ENCODE data around the gene ECI2. TPM values are rescaled to one million over a fixed set of nuclear protein-coding genes. Genes with fewer than 3 reads are reported as not detected.

The ECI2 gene
- total and polyA plus RNA-seq, 2 of the 13 experiments (the other 11 are each of a cell fraction or from before 2014, with no cell fraction given) = 78.5 to 228 TPM

GRCh38 chr6:4167833-4168232, 32.5 kb upstream of the ECI2 start:
- CTCF ChIA-PET (ENCODE audit: low intra/inter-chr PET ratio, low total read pairs) = no interaction called here

GRCh38 chr6:4167123-4167522, 31.7 kb upstream of the ECI2 start:
- Histone ChIP-seq H3K27ac (ENCODE audit: extremely low read length, insufficient read depth, low read length) (no peak overlapping the region), H3K9me3 (ENCODE audit: low read length) (0 out of 2 replicates have a peak, but pooled peaks cover 3% of the 10 kb centered on the region), H2AFZ (ENCODE audit: low read length) (no peak overlapping the region), H3K9ac (ENCODE audit: insufficient read depth, low read depth, low read length) (no peak overlapping the region), H3K4me3 (replicated peaks in 1 of 3; ENCODE audit: insufficient read depth in 1 of 3, low read depth in 2 of 3, low read length in 3 of 3) (no peak overlapping the region), H3K4me2 (ENCODE audit: low read depth, low read length) (no peak overlapping the region), H3K79me2 (ENCODE audit: insufficient read depth, low read length) (no peaks in the 10 kb centered on the region), H4K20me1 (ENCODE audit: insufficient read depth, low read length) (no peaks in the 10 kb centered on the region), H3K27me3 (ENCODE audit: control insufficient read depth in 1 of 2, insufficient read depth in 2 of 2, low read length in 2 of 2) (peaks cover 0 to 23% of the 10 kb centered on the region in 2 experiments; a peak in 3 of 5 replicates), H3K36me3 (replicated peaks in 1 of 2; ENCODE audit: control insufficient read depth in 1 of 2, insufficient read depth in 2 of 2, low read length in 2 of 2) (no peaks in the 10 kb centered on the region), H3K4me1 (ENCODE audit: insufficient read depth, low read length) (peaks cover 24% of the 10 kb centered on the region)
- in situ Hi-C loops (cut with HindIII; ENCODE audit: extremely low pct_ligation_motif_present, low pct_unique_long_range_greater_than_20kb) (no loop called here), intact Hi-C loops (cut with micrococcal nuclease; ENCODE audit: unreplicated experiment) (no loop called here)
- POLR2A ChIA-PET = no interaction called here
- TF ChIP-seq MAFK (conservative IDR thresholded peaks at IDR 0.05 in 1 of 2, IDR thresholded peaks at IDR 0.05 in 1 of 2; ENCODE audit: low read length in 2 of 2) (peak in 1 of 2 experiments; percentile 64; a peak in 3 of 4 replicates), MAFF (IDR thresholded peaks at IDR 0.05; ENCODE audit: low read depth, low read length) (0 out of 2 replicates have a peak, but pooled peaks have one; percentile 38), ZNF616 (CRISPR knock-in tag; IDR thresholded peaks at IDR 0.05; ENCODE audit: low read depth) (no peak)
- CTCF ChIA-PET (ENCODE audit: low intra/inter-chr PET ratio, low total read pairs) = no interaction called here
- ATAC-seq (no peak), FAIRE-seq (no peak), DNase-seq (ENCODE audit: low spot score) (no peak)
- 33% methylated on average over 6 of the region's 6 CpGs for WGBS (ENCODE audit: low lambda C conversion rate)
- no TSS peak for BruUV-seq (replicated peaks)

More at GRCh38 chr6:4167833-4168232, 32.5 kb upstream of the ECI2 start:
- Histone ChIP-seq H3K4me2 (ENCODE audit: low read depth, low read length) (no peak overlapping the region), H3K27me3 (ENCODE audit: control insufficient read depth in 1 of 2, insufficient read depth in 2 of 2, low read length in 2 of 2) (peaks cover 0 to 24% of the 10 kb centered on the region in 2 experiments; a peak in 3 of 5 replicates), H3K27ac (ENCODE audit: extremely low read length, insufficient read depth, low read length) (no peak overlapping the region), H2AFZ (ENCODE audit: low read length) (no peak overlapping the region), H3K79me2 (ENCODE audit: insufficient read depth, low read length) (no peaks in the 10 kb centered on the region), H3K9ac (ENCODE audit: insufficient read depth, low read depth, low read length) (no peak overlapping the region), H4K20me1 (ENCODE audit: insufficient read depth, low read length) (no peaks in the 10 kb centered on the region), H3K4me3 (replicated peaks in 1 of 3; ENCODE audit: insufficient read depth in 1 of 3, low read depth in 2 of 3, low read length in 3 of 3) (no peak overlapping the region), H3K36me3 (replicated peaks in 1 of 2; ENCODE audit: control insufficient read depth in 1 of 2, insufficient read depth in 2 of 2, low read length in 2 of 2) (no peaks in the 10 kb centered on the region), H3K9me3 (ENCODE audit: low read length) (0 out of 2 replicates have a peak, but pooled peaks cover 3% of the 10 kb centered on the region), H3K4me1 (ENCODE audit: insufficient read depth, low read length) (peaks cover 17% of the 10 kb centered on the region)
- DNase-seq (ENCODE audit: low spot score) (no peak), ATAC-seq (no peak), FAIRE-seq (no peak)
- in situ Hi-C loops (cut with HindIII; ENCODE audit: extremely low pct_ligation_motif_present, low pct_unique_long_range_greater_than_20kb) = no loop called here
- BruUV-seq (replicated peaks) = no TSS peak
- TF ChIP-seq TAF1 (CRISPR knock-in tag; IDR thresholded peaks at IDR 0.05) (no peak), CBX5 (CRISPR knock-in tag; IDR thresholded peaks at IDR 0.05; ENCODE audit: borderline replicate concordance) (no peak), ZSCAN22 (CRISPR knock-in tag; IDR thresholded peaks at IDR 0.05) (no peak)
- intact Hi-C loops (cut with micrococcal nuclease; ENCODE audit: unreplicated experiment) = no loop called here
- POLR2A ChIA-PET = no interaction called here
- 30% methylated on average over 1 of the region's 1 CpG for WGBS (ENCODE audit: low lambda C conversion rate)

Data from HepG2 (cell line).